OCI-M1 (cell line): ENCODE results near the gene CCL4.
"Not testable (repeated sequence)": the region's sequence is repeated elsewhere in the genome, so short reads cannot be mapped to it uniquely, and the experiment has no call there.

ENCODE experiments used
- DNase-seq: peaks from one replicate; lab custom pipeline; 2025; lab: John Stamatoyannopoulos, UW

The CCL4 gene

GRCh38 chr17:36117505-36118382 is 14.1 kb downstream of the CCL4 start:
- DNase-seq, result no peak

- DNase-seq, result no peak
Observed at GRCh38 chr17:36118477-36119353, 15.1 kb downstream of the CCL4 start.

GRCh38 chr17:36120221-36120620 is 16.6 kb downstream of the CCL4 start:
- no peak for DNase-seq

DNA sequence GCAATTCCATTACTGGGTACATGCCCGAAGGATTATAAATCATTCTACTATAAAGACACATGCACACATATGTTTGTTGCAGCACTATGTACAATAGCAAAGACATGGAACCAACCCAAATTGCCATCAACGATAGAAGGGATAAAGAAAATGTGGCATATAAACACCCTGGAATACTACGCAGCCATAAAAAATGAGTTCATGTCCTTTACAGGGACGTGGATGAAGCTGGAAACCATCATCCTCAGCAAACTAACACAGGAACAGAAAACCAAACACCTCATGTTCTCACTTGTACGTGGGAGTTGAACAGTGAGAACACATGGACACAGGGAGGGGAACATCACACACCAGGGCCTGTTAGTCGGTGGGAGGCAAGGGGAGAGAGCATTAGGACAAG is 17.5 kb downstream of the CCL4 start:
- DNase-seq, result not testable (repeated sequence)

DNA sequence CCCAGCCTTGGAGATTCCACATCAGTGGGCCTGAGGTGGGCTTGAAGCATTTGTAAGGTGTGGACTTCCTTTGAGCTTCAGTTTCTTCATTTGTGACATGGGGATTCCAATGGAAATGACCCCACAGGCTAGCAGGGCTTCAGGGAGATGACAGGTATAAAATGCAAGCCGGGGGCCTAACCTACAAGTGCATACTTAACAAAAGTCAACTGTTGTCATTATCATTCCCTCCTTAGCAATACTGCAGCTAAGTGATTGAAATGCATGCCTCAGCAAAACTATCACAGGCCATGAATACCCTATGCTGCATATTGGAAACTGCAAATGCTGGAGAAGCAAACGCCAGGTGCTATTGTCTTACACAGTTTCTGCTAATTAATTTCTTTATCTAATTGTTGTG is 19.8 kb downstream of the CCL4 start:
- DNase-seq, result no peak

- DNase-seq, result peak; percentile 30
Observed at GRCh38 chr17:36124879-36125824, 21.5 kb downstream of the CCL4 start.

DNA sequence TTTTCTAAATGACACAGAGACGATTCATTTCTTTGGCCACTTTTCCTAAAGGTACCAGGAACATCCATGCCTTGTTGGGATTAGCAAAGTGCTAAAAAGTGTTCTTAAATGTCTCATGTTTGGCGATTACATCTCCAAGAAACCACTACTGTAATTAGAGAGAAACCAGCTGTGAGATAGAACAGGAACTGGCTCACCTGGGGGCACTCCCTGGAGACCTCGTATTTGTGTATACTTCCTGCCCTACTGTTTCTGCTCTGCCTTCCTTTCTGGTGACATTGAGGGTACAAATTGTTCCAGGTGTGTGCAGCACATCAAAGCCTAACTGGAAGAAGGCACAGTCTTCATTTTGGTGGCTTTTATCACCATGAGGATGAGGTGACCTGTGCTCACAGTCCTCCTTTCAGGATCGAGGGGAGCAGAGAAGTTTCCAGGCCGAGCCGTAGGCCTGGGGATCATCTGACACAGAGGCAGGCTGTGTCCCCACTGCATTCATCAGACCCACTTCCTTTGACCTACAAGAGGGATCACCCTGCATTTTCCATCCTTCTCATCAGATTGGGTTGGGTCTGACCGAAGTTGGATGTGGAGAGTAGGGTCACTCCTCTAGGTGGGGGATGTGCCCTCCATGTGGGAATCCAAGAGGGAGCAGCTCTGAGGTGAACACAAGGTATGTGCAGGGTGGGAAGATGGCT is 23.7 kb downstream of the CCL4 start:
- DNase-seq, result no peak

GRCh38 chr17:36127911-36128310 is 24.3 kb downstream of the CCL4 start:
- DNase-seq, result no peak

- no peak for DNase-seq
Observed at GRCh38 chr17:36128411-36128978, 24.9 kb downstream of the CCL4 start.

DNA sequence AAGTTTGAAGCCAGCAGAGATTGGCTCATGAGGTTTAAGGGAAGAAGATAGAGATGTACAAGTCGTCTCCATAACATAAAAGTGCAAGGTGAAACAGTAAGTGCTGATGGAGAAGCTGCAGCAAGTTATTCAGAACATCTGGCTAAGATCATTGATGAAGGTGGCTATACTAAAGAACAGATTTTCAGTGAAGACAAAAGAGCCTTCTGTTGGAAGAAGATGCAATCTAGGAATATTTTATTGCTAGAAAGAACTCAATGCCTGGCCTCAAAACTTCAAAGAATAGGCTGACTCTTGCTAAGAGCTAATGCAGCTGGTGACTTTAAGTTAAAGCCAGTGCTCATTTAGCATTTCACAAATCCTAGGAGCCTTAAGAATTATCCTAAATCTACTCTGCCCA is 26.0 kb downstream of the CCL4 start:
- DNase-seq, result no peak

- DNase-seq, result no peak
Observed at GRCh38 chr17:36130346-36130745, 26.7 kb downstream of the CCL4 start.

- DNase-seq, result peak; percentile 9
Observed at GRCh38 chr17:36131421-36131820, 27.8 kb downstream of the CCL4 start.

DNA sequence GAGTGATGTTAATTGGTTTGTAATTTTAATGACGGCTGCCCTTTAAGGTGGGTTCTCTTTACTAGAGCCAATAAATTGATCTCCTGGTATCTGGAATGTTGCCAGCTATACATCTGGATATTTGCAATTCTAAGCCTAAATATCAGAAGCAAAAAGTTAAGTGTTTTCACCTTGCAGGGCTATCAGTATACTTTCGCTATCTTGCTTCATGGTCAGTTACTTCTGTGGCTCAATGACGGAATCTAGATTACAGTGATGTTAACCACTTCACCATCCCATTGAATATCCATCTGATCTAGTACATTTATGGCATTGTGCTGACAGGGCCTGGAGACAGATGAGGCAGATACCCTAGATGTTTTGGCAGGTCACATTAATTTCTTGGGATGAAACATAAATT is 28.3 kb downstream of the CCL4 start:
- no peak for DNase-seq

- no peak for DNase-seq
Observed at GRCh38 chr17:36132421-36132831, 28.8 kb downstream of the CCL4 start.

DNA sequence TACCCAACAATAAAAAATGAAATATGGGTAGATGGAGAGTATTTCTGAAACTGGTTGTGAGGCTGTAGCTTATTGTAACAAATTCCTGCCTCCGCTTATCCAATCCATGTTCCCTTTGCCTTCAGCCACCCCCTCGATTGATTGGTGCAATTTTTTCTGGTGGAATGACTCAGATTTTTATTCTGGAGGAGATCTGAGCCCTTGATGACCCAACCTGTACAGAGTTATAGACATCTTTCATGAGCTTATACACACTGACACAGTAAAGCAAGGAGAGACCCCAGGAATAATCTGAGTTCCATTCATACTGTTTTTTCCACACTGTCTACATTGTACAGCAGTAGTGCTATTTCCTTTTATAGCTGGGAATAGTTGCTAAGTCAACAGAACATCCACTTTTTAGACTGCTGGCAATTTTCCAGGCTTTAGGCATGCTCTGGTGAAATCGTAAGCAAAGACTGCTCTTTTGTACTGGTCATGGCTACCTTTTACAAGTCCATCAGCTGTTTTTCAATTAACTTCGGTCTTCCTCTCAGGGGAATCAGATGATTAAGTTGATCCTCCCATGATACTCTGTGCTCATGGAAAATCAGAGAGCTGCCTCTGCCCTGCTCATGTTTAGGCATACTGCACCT is 30.1 kb downstream of the CCL4 start:
- no peak for DNase-seq

GRCh38 chr17:36135465-36135864 is 31.8 kb downstream of the CCL4 start:
- DNase-seq, result no peak

GRCh38 chr17:36136036-36136435 is 32.4 kb downstream of the CCL4 start:
- DNase-seq, result no peak

- no peak for DNase-seq
Observed at GRCh38 chr17:36136439-36136838, 32.8 kb downstream of the CCL4 start.

- DNase-seq, result peak; percentile 9
Observed at GRCh38 chr17:36142235-36142634, 38.6 kb downstream of the CCL4 start.

DNA sequence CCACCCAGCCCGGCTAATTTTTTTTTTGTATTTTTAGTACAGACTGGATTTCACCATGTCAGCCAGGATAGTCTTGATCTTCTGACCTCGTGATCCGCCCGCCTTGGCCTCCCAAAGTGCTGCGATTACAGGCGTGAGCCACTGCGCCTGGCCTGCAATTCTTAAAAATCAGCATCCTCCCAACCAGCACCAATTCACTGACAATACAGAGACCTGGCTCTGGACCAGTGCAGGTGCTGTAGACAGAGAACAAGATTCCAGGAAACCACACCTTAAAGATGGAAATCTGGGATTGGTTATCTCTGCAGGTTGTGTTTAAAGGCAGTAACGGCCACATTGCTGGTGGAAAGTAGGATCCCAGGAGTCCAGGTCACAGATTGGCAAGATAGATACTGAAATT is 39.2 kb downstream of the CCL4 start:
- no peak for DNase-seq
